GM18868 (cell line): ENCODE measurements around the gene ZP3.
A peak's percentile ranks its signal among the peaks of the same experiment; 100 is the strongest.
"Not testable (repeated sequence)": the region's sequence is repeated elsewhere in the genome, so short reads cannot be mapped to it uniquely, and the experiment has no call there.

Experiments
- ATAC-seq: cut with Tn5 transposase; IDR thresholded peaks from one replicate; pipeline ENCODE4 v1.9.1; 2021; ENCODE audit warnings: mild to moderate bottlenecking, moderate library complexity; ENCODE audit not compliant: unreplicated experiment

ZP3 gene

DNA sequence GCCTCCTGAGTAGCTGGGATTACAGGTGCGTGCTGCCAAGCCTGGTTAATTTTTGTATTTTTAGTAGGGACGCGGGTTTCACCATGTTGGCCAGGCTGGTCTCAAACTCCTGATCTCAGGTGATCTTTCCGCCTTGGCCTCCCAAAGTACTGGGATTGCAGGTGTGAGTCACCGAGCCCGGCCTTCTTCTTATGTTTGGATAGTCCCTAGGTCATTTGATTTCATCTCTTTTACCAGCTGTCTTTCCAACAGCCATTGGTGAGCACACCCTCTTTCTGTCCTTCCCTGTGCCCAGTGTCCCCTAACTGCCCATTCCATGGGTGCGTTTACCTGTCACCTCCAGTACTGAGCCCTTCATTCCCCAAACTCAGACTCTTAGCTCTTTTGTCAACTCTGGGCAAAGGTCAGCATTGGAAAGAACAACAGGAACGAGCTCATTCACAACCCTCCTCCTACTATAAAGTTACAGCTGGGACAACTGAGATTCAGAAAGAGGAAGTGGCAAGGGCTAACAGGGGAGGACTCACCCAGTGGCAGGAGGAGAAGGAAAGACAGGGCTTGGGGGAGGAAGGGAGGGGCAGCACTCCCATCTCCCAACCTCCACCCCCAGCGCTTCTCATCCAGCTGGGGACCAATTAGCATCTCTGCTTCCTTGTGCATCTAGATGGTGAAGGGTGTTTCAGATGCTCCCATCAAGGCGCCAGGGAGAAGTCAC is 20.8 kb upstream of the ZP3 start:
- ATAC-seq: no peak

DNA sequence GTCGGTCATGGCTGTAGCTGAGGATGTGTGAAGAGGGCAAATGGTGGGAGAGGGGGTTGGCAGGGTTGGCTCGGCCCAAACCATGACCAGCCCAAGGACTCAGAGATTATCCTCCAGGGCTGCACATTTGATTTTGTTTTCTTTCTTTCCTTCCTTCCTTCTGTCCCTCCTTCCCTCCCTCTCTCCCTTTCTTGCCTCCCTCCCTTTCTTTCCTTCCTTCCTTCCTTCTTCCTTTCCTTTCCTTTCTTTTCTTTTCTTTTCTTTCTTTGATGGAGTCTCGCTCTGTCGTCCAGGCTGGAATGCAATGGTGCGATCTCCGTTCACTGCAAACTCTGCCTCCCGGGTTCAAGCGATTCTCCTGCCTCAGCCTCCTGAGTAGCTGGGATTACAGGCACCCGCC is 19.0 kb upstream of the ZP3 start:
- ATAC-seq: no peak

DNA sequence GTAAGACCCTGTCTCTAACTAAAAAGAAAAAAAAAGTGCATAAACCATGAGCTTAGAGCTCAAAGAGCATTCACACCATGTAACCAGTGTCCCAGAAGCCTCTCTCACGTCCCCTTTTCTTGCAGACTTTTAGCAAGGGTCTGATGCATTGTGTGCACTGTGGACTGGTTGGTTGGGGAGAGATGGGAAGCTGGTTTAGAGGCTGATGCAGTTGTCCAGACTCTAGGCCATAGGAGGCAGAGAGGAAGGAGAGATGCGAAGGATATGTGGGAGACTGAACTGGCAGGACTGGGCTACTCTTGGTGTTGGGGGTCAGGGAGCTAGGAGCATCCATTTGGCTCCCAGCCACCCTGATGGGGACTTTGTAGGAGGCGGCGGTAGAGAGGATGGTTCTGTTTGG is 17.0 kb upstream of the ZP3 start:
- ATAC-seq: no peak

DNA sequence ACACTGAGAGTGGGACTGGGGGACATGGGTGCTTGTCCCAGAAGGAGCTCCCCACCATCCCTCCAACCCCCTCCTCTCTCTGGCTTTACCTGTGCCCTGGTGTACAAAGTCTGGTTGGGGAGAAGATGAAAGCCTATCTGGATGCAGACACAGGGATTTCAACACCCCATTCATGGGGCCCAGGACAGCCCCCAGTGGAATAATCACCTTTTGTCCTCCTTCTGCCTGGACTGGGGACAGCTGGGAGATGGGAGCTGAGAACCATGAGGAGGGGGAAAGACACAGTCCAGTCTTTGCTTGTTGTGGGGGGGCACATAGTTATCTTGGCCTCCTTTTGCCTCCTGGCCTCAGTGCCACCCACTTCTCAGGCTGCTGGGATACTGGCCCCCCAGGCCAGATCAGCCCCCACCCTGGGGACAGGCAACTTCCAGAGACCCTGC is 16.6 kb upstream of the ZP3 start:
- ATAC-seq: no peak

DNA sequence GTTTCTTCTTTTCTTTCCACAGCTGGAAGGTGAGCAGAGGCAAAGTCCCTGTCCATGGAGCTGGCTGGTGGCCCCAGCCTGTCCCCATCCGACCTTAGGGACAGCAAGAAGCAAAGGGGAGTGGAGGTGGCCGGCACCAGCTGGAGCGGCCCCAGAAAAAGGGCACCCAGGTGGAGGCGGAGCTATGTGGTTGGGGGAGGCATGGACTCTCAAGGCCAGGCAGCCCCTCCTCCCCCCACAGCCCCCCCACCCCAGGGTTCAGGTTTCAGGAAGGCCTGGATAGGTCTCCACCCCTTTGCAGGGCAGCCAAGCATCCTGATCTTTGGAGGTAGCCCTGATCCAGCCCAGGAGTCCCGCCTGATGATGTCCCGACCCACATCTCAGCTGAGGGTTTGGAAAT is 15.2 kb upstream of the ZP3 start, which contains the start of gene SSC4D:
Gene SSC4D (minus strand): TSS at position 161 of the 400 bp plus-strand sequence. CDS start 5,258 bp downstream, outside the sequence.
- ATAC-seq: no peak

DNA sequence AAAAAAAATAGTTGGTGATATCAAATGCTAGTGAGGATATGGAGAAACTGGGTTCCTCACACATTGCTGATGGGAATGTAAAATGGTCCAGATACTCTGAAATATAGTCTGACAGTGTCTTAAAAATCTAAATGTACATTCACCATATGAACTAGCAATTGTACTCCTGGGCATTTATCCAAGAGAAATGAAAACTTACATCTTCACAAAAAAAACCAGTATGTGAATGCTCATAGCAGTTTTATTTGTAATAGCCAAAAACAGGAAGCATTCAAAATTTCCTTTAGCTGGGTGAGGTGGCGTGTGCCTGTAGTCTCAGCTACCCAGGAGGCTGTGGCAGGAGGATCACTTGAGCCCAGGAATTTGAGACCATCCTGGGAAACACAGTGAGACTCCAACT is 13.1 kb upstream of the ZP3 start:
- no peak for ATAC-seq

DNA sequence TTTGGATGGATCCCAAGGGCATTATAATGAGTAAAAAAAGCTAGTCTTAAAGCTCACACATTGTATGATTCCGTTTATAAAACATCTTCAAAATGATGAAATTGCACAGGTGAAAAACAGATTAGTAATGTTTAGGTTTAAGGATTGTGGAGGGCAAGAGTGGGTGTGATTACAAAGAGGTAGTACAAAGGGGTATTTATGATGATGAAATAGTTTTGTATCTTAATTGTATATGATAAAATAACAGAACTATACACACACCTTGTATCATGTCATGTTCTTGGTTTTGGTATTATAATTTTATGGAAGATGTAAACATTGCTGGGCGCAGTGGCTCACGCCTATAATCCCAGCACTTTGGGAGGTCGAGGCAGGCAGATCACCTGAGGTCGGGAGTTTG is 12.5 kb upstream of the ZP3 start:
- ATAC-seq: no peak

DNA sequence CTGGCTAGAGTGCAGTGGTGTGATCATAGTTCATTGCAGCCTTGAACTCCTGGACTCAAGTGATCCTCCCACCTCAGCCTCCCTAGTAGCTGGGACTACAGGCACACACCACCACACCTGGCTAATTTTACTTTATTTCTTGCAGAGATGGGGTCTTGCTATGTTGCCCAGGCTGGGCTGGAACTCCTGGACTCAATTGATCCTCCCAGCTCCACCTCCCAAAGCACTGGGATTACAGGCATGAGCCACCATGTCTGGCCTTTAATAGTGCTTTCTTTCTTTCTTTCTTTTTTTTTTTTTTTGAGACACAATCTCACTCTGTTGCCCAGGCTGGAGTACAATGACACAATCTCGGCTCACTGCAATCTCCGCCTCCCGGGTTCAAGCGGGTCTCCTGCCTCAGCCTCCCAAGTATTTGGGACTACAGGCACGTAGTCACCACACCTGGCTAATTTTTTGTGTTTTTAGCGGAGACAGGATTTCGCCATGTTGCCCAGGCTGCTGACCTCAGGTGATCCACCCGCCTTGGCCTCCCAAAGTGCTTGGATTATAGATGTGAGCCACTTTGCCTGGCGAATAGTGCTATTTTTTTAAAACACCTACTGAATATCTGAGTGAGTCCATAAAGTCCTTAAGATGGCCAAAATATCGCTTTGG is 7.0 kb upstream of the ZP3 start:
- ATAC-seq: not testable (repeated sequence)

DNA sequence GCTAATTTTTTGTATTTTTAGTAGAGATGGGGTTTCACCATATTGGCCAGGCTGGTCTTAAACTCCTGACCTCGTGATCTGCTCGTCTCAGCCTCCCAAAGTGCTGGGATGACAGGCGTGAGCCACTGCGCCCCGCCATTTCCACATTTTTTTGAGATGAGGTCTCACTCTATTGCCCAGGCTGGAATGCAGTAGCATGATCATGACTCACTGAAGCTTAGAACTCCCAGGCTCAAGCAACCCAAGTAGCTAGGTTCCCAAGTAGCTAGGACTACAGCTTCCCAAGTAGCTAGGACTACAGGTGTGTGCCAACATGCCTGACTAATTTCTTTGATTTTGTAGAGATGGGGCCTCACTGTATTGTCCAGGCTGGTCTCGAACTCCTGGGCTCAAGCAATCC is 3.7 kb upstream of the ZP3 start:
- not testable (repeated sequence) for ATAC-seq

DNA sequence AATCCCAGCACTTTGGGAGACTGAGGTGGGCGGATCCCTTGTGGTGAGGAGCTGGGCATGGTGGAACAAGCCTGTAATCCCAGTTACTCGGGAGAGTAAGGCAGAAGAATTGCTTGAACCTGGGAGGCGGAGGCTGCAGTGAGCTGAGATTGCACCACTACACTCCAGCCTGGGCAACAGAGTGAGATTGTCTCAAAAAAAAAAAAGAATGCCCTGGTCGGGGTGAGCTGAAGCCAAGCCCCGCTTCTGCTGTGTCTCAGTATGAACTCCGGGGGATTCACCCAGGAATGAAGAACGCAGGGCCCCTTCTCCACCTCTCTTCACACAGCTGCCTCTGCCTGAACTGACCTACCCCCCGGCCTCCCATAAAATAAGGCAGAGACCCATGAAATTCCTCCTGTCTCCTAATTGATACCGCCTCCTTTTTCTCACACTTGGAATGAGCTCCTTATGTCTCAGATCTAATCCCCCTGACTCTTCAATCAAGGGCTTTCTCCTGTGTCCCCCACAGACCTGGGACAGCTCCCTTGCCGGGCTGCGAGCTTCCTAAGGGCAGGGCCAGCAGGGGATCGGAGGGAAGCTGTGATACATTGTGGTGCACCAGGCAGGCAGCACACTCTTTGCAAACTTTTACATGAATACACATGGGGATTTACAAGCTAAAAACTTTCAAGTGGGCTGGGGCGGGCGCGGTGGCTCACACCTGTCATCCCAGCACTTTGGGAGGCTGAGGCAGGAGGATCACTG is 911 bp upstream of the ZP3 start:
- no peak for ATAC-seq

DNA sequence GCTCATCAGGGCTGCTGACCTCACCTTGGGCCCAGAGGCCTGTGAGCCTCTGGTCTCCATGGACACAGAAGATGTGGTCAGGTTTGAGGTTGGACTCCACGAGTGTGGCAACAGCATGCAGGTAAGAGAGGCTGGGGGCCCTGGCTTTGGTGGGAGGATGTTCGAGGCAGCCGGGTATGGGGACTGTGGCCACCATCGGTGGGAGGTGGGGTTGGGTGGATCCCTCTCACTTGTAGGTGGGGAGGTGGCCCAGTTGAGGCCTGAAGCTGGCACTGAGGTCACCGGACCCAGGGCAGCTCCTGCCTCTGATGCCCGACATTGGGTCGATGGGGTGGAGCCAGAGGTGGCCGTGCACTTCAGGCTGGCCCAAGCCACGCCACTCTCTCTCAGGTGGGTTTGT is 406 bp downstream of the ZP3 start:
- no peak for ATAC-seq

DNA sequence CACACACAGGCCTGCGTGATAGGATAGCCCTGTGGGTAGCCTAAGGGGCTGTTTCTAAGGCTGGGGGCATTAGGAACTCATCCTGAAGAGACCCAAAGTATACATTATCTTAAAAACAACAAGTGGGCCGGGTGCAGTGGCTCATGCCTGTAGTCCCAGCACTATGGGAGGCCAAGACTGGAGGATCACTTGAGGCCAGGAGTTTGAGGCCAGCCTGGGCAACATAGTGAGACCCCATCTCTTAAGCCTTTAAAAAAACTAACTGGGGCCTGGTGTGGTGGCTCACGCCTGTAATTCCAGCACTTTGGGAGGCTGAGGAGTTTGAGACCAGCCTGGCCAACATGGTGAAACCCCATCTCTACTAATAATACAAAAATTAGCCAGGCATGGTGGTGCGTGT is 808 bp downstream of the ZP3 start:
- ATAC-seq: not testable (repeated sequence)

DNA sequence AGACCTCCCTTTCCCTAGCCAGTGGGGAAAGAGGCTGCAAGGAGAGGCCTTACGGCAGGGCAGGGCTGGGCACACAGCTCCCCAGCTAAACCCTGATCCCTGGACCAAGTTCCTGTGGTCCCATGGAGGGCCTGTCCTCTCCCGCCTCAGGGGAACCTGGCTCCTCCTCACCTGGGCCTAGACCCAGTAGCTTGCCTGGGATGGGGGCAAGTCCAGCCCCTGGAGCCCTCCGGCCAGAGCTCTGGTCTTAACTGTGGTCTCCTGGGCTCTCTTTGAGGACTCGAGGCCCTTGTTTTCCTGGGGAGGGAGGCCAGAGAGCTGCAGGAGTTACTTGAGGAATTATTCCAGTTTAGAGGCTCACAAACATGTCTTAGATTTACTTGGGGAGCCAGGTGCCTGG is 1.5 kb downstream of the ZP3 start:
- ATAC-seq: no peak

DNA sequence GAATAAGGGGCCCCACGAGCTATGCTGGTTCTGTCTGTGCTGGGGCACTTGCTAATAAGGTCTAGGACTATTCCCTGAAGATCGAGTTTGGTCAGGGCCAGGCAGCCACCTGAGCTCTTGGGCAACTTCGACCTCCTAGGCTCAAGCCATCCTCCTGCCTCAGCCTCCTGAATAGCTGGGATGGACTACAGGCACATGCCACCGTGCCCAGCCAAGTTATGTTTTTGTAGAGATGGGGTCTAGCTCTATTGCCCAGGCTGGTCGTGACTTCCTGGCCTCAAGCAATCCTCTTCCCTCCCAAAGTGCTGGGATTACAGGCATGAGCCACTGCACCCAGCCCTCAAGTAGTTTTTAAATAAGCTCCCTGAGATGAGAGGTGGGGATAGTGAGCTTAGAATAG is 2.9 kb downstream of the ZP3 start:
- ATAC-seq: no peak

DNA sequence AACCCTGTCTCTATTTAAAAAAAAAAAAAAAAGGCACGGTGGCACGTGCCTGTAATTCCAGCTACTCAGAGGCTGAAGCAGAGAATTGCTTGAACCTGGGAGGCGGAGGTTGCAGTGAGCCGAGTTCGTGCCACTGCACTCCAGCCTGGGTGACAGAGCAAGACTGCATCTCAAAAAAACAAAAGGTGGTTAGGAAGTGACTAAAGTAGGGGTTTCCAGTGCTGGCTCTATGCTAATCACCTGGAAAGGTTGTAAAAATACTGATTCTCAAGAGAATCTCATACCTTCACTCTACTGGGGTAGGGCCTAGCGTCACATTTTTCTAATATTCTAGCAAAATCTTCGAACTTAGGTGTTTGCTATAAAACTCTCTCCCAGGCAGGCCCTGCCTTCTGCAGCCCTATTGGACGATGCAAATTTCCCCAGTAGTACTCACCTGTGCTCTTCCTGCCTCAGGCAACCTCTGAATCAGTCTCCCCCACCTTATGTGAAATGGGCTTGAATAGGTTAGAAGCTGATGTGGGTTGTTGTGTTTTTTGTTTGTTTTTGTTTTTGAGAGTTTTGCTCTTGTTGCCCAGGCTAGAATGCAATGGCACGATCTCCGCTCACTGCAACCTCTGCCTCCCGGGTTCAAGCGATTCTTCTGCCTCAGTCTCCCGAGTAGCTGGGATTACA is 3.5 kb downstream of the ZP3 start:
- ATAC-seq: no peak

DNA sequence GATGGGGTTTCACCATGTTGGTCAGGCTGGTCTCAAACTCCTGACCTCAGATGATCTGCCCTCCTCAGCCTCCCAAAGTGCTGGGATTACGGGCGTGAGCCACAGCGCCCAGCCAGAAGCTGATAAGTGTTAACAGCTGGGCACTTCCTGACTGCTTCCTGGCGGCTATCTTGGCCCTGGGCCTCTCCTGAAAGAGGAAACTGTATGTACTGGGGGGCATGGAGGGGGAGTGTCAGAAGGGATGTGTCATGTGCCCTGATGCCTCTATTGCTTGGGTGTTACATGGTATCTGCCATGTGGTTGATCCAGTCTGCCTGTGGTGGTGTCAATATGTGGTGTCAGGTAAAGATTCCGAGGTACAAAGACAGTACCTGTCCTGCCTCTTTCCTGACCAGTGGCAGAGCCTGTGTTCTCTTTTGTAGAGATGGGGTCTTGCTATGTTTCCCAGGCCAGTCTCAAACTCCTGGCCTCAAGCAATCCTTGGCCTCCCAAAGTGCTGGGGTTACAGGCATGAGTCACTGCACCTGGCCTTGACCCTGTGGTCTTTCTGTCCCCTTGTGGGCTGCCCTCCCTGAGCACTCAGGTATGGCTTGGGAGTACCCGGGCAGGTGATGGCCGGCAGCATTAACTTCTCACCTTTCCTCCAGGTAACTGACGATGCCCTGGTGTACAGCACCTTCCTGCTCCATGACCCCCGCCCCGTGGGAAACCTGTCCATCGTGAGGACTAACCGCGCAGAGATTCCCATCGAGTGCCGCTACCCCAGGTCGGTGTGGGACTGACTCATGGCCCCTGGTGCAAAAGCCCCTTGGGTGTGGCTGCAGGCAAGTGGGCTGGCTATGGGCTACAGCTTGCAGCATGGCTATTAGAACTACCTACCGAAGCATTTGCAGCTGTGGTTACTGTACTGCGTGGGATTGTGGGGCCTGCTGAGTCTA is 4.4 kb downstream of the ZP3 start:
- ATAC-seq: no peak

DNA sequence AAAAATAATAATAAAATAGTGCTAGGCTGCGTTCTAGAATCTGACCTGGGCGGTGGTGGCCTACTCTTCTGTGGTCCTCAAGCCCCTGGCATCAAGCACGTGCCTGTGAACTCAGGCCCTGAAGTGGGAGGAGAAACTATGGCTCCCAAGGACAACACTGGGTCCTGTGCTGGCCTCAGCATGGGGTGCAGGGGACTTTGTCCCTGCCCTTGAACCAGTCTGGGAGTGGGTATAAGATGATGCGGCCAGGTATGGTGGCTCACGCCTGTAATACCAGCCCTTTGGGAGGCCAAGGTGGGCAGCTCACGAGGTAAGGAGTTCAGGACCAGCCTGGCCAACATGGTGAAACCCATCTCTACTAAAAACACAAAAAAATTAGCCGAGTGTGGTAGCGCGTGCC is 5.5 kb downstream of the ZP3 start:
- ATAC-seq: no peak

DNA sequence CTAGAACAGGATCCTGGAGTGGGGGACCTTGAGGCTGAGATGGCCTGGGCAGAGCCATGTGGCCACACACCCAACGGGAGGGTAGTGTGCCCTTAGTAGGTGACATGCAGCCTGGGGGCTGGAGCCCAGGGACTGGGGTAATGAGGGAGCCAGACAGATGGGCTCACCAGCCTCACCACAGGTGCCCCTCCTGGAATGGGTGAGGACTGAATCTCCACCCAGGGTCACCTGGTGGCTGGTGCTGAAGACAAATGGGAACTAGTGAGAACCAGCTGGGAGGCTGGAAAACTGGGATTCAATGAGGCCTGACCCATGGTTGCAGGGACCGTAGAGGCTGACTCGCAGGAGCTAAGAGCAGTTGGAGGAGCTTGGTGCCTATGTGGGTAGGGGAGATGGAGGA is 6.1 kb downstream of the ZP3 start:
- no peak for ATAC-seq

DNA sequence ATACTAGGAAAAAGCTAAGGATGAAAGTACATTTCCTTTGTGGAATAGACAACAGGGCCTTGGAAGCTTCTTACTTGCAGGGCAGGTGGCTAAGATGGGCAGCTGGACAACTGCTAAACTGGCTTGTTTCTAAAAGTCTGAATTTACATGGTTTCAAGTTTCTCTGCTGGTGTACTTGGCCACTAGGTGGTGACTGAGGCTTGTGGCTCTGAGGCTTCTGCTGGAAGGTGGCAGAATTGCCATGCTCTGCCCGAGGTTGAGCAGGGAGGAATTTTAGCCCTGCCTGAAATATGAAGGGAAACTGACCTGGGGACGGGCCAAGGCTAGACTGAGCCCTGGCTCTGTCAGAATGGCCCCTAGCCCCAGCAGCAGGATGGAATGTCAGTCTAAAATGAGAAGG is 13.1 kb downstream of the ZP3 start:
- peak; percentile 73 for ATAC-seq
